GM23248 (cell line): ENCODE measurements around the gene SPC25.

ENCODE experiments used
- EZH2 ChIP-seq: fragments of 200-600 bp; sonication (generic); IDR thresholded peaks from 2 replicates; pipeline ENCODE4 v1.6.1; 2018; ENCODE audit warnings: antibody characterized with exemption, mild to moderate bottlenecking; ENCODE audit not compliant: insufficient read depth, poor library complexity, severe bottlenecking
- EZH2phosphoT487 ChIP-seq: fragments of 200-600 bp; sonication (generic); IDR thresholded peaks from 2 replicates; pipeline ENCODE4 v1.6.1; 2018; ENCODE audit warnings: antibody characterized with exemption, moderate library complexity, mild to moderate bottlenecking, low read depth; ENCODE audit not compliant: insufficient read depth

GRCh38 chr2:168830958-168831357, 59.3 kb downstream of the SPC25 start:
- no peak for TF ChIP-seq EZH2
- TF ChIP-seq EZH2phosphoT487 = no peak
